Transverse colon (tissue), 4 donors: ENCODE measurements around the gene PCARE. TPM values are rescaled to one million over a fixed set of nuclear protein-coding genes. Genes with fewer than 3 reads are reported as not detected.

Experiments
- DNase-seq: peaks from one replicate; pipeline ENCODE4 v3.0.0-alpha.2; 2019
- H3K27ac ChIP-seq, 4 donors: fragments of 200-600 bp; sonication (generic); 2 replicates each; pipeline ENCODE4 v1.5.1; 2016 to 2018; ENCODE audit warnings: inconsistent platforms in 4 of 4
- H3K27me3 ChIP-seq: fragments of 200-600 bp; sonication (generic); 2 replicates; pipeline ENCODE4 v1.5.1; 2017; ENCODE audit warnings: inconsistent platforms
- H3K36me3 ChIP-seq, 4 donors: fragments of 200-600 bp; sonication (generic); 2 replicates each; pipeline ENCODE4 v1.5.1; 2017 to 2019; ENCODE audit warnings: inconsistent platforms in 4 of 4
- H3K4me1 ChIP-seq, 4 donors: fragments of 200-600 bp; sonication (generic); 2 replicates each; pipeline ENCODE4 v1.5.1; 2017 to 2020; ENCODE audit warnings: inconsistent platforms in 4 of 4
- H3K4me3 ChIP-seq, 4 donors: fragments of 200-600 bp; sonication (generic); 1 replicate in 1 of 4; 2 replicates in 3 of 4; pipeline versions ENCODE4 v1.5.1 to v1.6.1; 2017 to 2019; ENCODE audit warnings: inconsistent platforms in 4 of 4
- H3K9me3 ChIP-seq, 2 donors: fragments of 200-600 bp; sonication (generic); 2 replicates each; pipeline ENCODE4 v1.5.1; 2017 to 2019; ENCODE audit warnings: inconsistent platforms in 2 of 2
- CTCF ChIP-seq, 5 experiments: fragments of 200-600 bp in 3 of 5; fragments of 450-650 bp in 2 of 5; sonication (generic) in 3 of 5; IDR thresholded peaks; 1 replicate in 2 of 5; 2 replicates in 3 of 5; pipeline ENCODE4 v1.5.1; 2016 to 2017; ENCODE audit warnings: antibody characterized with exemption in 5 of 5, inconsistent platforms in 3 of 5, mild to moderate bottlenecking in 2 of 5, moderate library complexity in 1 of 5
- EP300 ChIP-seq: sonication (generic); formaldehyde crosslinking; IDR thresholded peaks from one replicate; pipeline ENCODE4 v1.6.1; 2017; ENCODE audit warnings: antibody characterized with exemption, low read depth
- POLR2A ChIP-seq: fragments of 450-650 bp; IDR thresholded peaks from one replicate; pipeline ENCODE4 v1.6.1; 2016; ENCODE audit warnings: antibody characterized with exemption, mild to moderate bottlenecking, moderate library complexity
- POLR2AphosphoS5 ChIP-seq, 3 donors: sonication (generic); formaldehyde crosslinking; IDR thresholded peaks; one replicate each; pipeline ENCODE4 v1.6.1; 2016; ENCODE audit warnings: antibody characterized with exemption in 3 of 3
- WGBS, 2 donors: methylation state at CpG; one replicate each; pipeline ENCODE4 v1.1.5; 2018; ENCODE audit warnings: low coverage in 1 of 2; 5-methylcytosine and 5-hydroxymethylcytosine counted together
- in situ Hi-C, 4 donors: fragments of 200-750 bp; cut with MboI; loops; one replicate each; pipeline versions ENCODE4 v1.15.0 to v1.15.1; 2017; ENCODE audit warnings: low sequenced_read_pairs in 3 of 4, low pct_ligation_motif_present in 1 of 4, low pct_unique_long_range_greater_than_20kb in 1 of 4
- intact Hi-C: fragments of 100-400 bp; cut with DNase I; formaldehyde crosslinking; loops from one replicate; pipeline ENCODE4 v1.15.1; 2023; ENCODE audit warnings: low total_unique reads
- total RNA-seq, 4 donors: library from RNA; depleted of rRNA; stranded (reverse); fragments of >200 nt; gene quantifications; one replicate each; pipeline ENCODE4 v1.1.0, GENCODE V29; 2016

The PCARE gene
- total RNA-seq, 4 donors from 2014 or later = under 0.01 TPM; not detected in 3

- H3K9me3 ChIP-seq = no peaks in the 10 kb centered on the region
Observed at GRCh38 chr2:29072971-29073725, 1.2 kb downstream of the PCARE start.

GRCh38 chr2:29072251-29072650 is 2.1 kb downstream of the PCARE start:
- TF ChIP-seq POLR2A (no peak), EP300 (no peak)
- no peaks in the 10 kb centered on the region for H3K36me3 ChIP-seq
- DNase-seq = no peak
- H3K4me3 ChIP-seq = no peak overlapping the region
- 79% methylated on average over 8 of the region's 8 CpGs; no CpG with 5 or more reads in 1 of the 2 donors for WGBS, 2 donors
- H3K27me3 ChIP-seq = no peaks in the 10 kb centered on the region
- H3K27ac ChIP-seq = no peak overlapping the region
- no peaks in the 10 kb centered on the region for H3K9me3 ChIP-seq
- intact Hi-C loops = no loop called here
- no peaks in the 10 kb centered on the region for H3K4me1 ChIP-seq
- in situ Hi-C loops = no loop called here

More at GRCh38 chr2:29072971-29073725, 1.2 kb downstream of the PCARE start:
- Histone ChIP-seq H3K4me3 (no peak overlapping the region), H3K27me3 (no peaks in the 10 kb centered on the region), H3K36me3 (no peaks in the 10 kb centered on the region), H3K27ac (no peak overlapping the region), H3K4me1 (no peaks in the 10 kb centered on the region)
- no peak for DNase-seq
- WGBS, 2 donors = 80 to 83% methylated on average over 2 to 10 of the region's 12 CpGs
- no peak for TF ChIP-seq CTCF (IDR thresholded peaks at IDR 0.05)
- TF ChIP-seq POLR2A = no peak
- no peak for TF ChIP-seq EP300
- no peak for TF ChIP-seq POLR2AphosphoS5 (IDR thresholded peaks at IDR 0.05)
- in situ Hi-C loops (no loop called here), intact Hi-C loops (no loop called here)

- no peak overlapping the region for H3K4me3 ChIP-seq
- DNase-seq = no peak
- H3K4me1 ChIP-seq = no peaks in the 10 kb centered on the region
- no peaks in the 10 kb centered on the region for H3K27me3 ChIP-seq
- no peak overlapping the region for H3K27ac ChIP-seq
- H3K9me3 ChIP-seq = no peaks in the 10 kb centered on the region
- intact Hi-C loops (no loop called here), in situ Hi-C loops (no loop called here)
- TF ChIP-seq POLR2A (no peak), POLR2AphosphoS5 (IDR thresholded peaks at IDR 0.05) (no peak)
- WGBS, 2 donors = 81 to 100% methylated on average over 1 to 19 of the region's 19 CpGs
- no peaks in the 10 kb centered on the region for H3K36me3 ChIP-seq
Observed at GRCh38 chr2:29071032-29071975, 3.0 kb downstream of the PCARE start.

- whole genome bisulfite sequencing, 2 donors = 85% methylated on average over 12 of the region's 12 CpGs; no CpG with 5 or more reads in 1 of the 2 donors
- Histone ChIP-seq H3K27me3 (no peaks in the 10 kb centered on the region), H3K36me3 (no peaks in the 10 kb centered on the region), H3K4me1 (no peaks in the 10 kb centered on the region), H3K4me3 (no peak overlapping the region), H3K27ac (no peak overlapping the region), H3K9me3 (no peaks in the 10 kb centered on the region)
- in situ Hi-C loops = no loop called here
- no peak for TF ChIP-seq POLR2AphosphoS5 (IDR thresholded peaks at IDR 0.05)
- TF ChIP-seq EP300 = no peak
- no peak for TF ChIP-seq CTCF (IDR thresholded peaks at IDR 0.05)
- intact Hi-C loops = no loop called here
- DNase-seq = no peak
Observed at GRCh38 chr2:29070526-29070925, 3.8 kb downstream of the PCARE start.

- in situ Hi-C loops (no loop called here), intact Hi-C loops (no loop called here)
- 72 to 75% methylated on average over 3 to 7 of the region's 7 CpGs for WGBS, 2 donors
- no peak overlapping the region for H3K27ac ChIP-seq
- peaks cover 0 to 9% (median 2%) of the 10 kb centered on the region in 4 donors for H3K4me1 ChIP-seq
- H3K9me3 ChIP-seq = no peaks in the 10 kb centered on the region
- H3K27me3 ChIP-seq = no peaks in the 10 kb centered on the region
- no peaks in the 10 kb centered on the region for H3K36me3 ChIP-seq
- no peak overlapping the region for H3K4me3 ChIP-seq
- DNase-seq = no peak
- TF ChIP-seq EP300 = no peak
- TF ChIP-seq POLR2A = no peak
- TF ChIP-seq CTCF (IDR thresholded peaks at IDR 0.05) = no peak
- TF ChIP-seq POLR2AphosphoS5 (IDR thresholded peaks at IDR 0.05) = no peak
Observed at GRCh38 chr2:29068513-29068912, 5.8 kb downstream of the PCARE start.
